Heart left ventricle (tissue), 16 donors: Measurements from ENCODE around the gene WIPI1. TPM values are rescaled to one million over a fixed set of nuclear protein-coding genes. Genes with fewer than 3 reads are reported as not detected.

ENCODE experiments used
- ATAC-seq, 4 donors: fragments of 200-7000 bp; cut with Tn5 transposase; one replicate each; pipeline ENCODE4 v1.9.1; 2020 to 2022; ENCODE audit warnings: moderate library complexity in 4 of 4, mild to moderate bottlenecking in 3 of 4, moderate number of reproducible peaks in 1 of 4
- DNase-seq, 5 donors: peaks; one replicate each; pipeline ENCODE4 v3.0.0-alpha.2; 2020
- H3K27ac ChIP-seq, 12 donors: fragments of 200-600 bp; sonication (generic) in 4 of 12; one replicate each; pipeline versions ENCODE4 v1.5.0 to v1.8.0; 2016 to 2022; ENCODE audit warnings: mild to moderate bottlenecking in 2 of 12
- H3K27me3 ChIP-seq, 9 donors: fragments of 200-600 bp; sonication (generic) in 2 of 9; one replicate each; pipeline versions ENCODE4 v1.5.1 to v1.8.0; 2016 to 2022; ENCODE audit warnings: mild to moderate bottlenecking in 3 of 9
- H3K36me3 ChIP-seq, 9 donors: fragments of 200-600 bp; sonication (generic) in 2 of 9; one replicate each; pipeline versions ENCODE4 v1.5.0 to v1.8.0; 2018 to 2022; ENCODE audit warnings: mild to moderate bottlenecking in 2 of 9
- H3K4me1 ChIP-seq, 12 donors: fragments of 200-600 bp; sonication (generic) in 4 of 12; one replicate each; pipeline versions ENCODE4 v1.5.0 to v1.8.0; 2016 to 2022; ENCODE audit warnings: mild to moderate bottlenecking in 3 of 12
- H3K4me3 ChIP-seq, 12 donors: fragments of 200-600 bp; sonication (generic) in 4 of 12; one replicate each; pipeline versions ENCODE4 v1.5.0 to v1.8.0; 2017 to 2022; ENCODE audit warnings: mild to moderate bottlenecking in 9 of 12, moderate library complexity in 4 of 12
- H3K9me3 ChIP-seq, 12 donors: fragments of 200-600 bp; sonication (generic) in 4 of 12; one replicate each; pipeline versions ENCODE4 v1.5.0 to v1.8.0; 2016 to 2022; ENCODE audit warnings: mild to moderate bottlenecking in 1 of 12
- POLR2A ChIP-seq, 2 donors: fragments of 450-650 bp; IDR thresholded peaks; one replicate each; pipeline ENCODE4 v1.6.1; 2017; ENCODE audit warnings: antibody characterized with exemption in 2 of 2, mild to moderate bottlenecking in 2 of 2, moderate library complexity in 2 of 2
- WGBS, 4 donors: extraction: QIAGEN DNeasy Blood & Tissue Kit in 2 of 4; methylation state at CpG; one replicate each; pipeline versions ENCODE4 v1.1.5 to v1.1.7; 2013 to 2018; 5-methylcytosine and 5-hydroxymethylcytosine counted together
- intact Hi-C, 10 donors: fragments of 100-400 bp; cut with DNase I; formaldehyde crosslinking; loops; one replicate each; pipeline versions ENCODE4 v1.11.1 to v1.14.2; 2022
- polyA plus RNA-seq, 2 donors: library from polyadenylated mRNA; stranded (reverse); fragments of 200-250 nt; gene quantifications; one replicate each; pipeline ENCODE4 v1.2.3, GENCODE V29; 2013
- total RNA-seq, 9 donors: library from RNA; depleted of rRNA in 2 of 9; stranded (reverse); fragments of >200 nt in 2 of 9; fragmentation: NEBNext Ultra II Directional in 3 of 9; extraction: Animal tissue kit (Norgen Biotek cat#: 25700) in 3 of 9; gene quantifications; one replicate each; pipeline versions ENCODE4 v1.1.0 to v1.2.4, GENCODE V29; 2016 to 2023
- TF ChIP-seq, protein P1 (sequence below), 12 donors: fragments of 200-600 bp; sonication (generic) in 4 of 12; IDR thresholded peaks; one replicate each; pipeline versions ENCODE4 v1.5.0 to v1.8.0; 2018 to 2022; ENCODE audit warnings: antibody characterized with exemption in 12 of 12, mild to moderate bottlenecking in 5 of 12
- donor health status: ischemic (EF 13 %, LVEDD 7.1; RV severe dilation, severe dysfunction).
- donor health status: healthy with polysubstance abuse.
- donor health status: DM: no; HTN: yes; CAD: no.
- donor health status: DM: no; HTN: no; CAD: no.
- donor health status: ischemic (EF 25% LVEDD 6.9; RV normal size, moderate dysfunction).
- donor health status: ischemic (EF 25% LVEDD 5.7; RV mildly dilated, moderate dysfunction).
- donor health status: healthy.
- donor health status: DM: yes; HTN: yes; CAD: no.
- donor health status: ischemic (EF 35%, LVEDD 5.7; RV mildly dilated, moderate dysfunction).
- donor health status: nonischemic (EF 11% LVEDD 7.7; RV severe dilation, severe dysfunction).
- donor health status: DM: yes; HTN: yes; CAD: no.
- donor health status: PGD.
- donor health status: ischemic (EF 29% LVEDD 5.4; RV normal size, mild dysfunction).
- donor health status: nonischemic (EF 23%, LVEDD 6.1; RV moderate dilation, normal function).

WIPI1 gene
- total and polyA plus RNA-seq, 11 donors: 57.1 to 145 (median 103) TPM

- Histone ChIP-seq H3K36me3 (peaks cover 0 to 72% (median 69%) of the 10 kb centered on the region in 9 donors), H3K27me3 (no peaks in the 10 kb centered on the region), H3K4me1 (peaks cover 0 to 57% (median 34%) of the 10 kb centered on the region in 12 donors), H3K27ac (peak overlapping the region in 1 of 12 donors; percentile 1), H3K9me3 (no peaks in the 10 kb centered on the region), H3K4me3 (no peak overlapping the region)
- TF ChIP-seq POLR2A (IDR thresholded peaks at IDR 0.05): no peak
- intact Hi-C loops: no loop called here
- DNase-seq (no peak), ATAC-seq (no peak)
- 93 to 97% (median 95%) methylated on average over 12 to 14 of the region's 14 CpGs for WGBS, 4 donors
These were observed 6.5 kb downstream of the WIPI1 start for GRCh38 chr17:68450801-68451200.

GRCh38 chr17:68450391-68450790 is 6.9 kb downstream of the WIPI1 start:
- DNase-seq (no peak), ATAC-seq (peak in 1 of 4 donors; percentile 8)
- intact Hi-C loops: no loop called here
- no peaks in the 10 kb centered on the region for H3K9me3 ChIP-seq
- no peaks in the 10 kb centered on the region for H3K27me3 ChIP-seq
- H3K4me3 ChIP-seq: no peak overlapping the region
- 84 to 92% (median 88%) methylated on average over 8 of the region's 8 CpGs for WGBS, 4 donors
- peak overlapping the region in 2 of 12 donors; percentile 1 to 14 for H3K27ac ChIP-seq
- peaks cover 0 to 56% (median 30%) of the 10 kb centered on the region in 12 donors for H3K4me1 ChIP-seq
- peaks cover 0 to 76% (median 73%) of the 10 kb centered on the region in 9 donors for H3K36me3 ChIP-seq
- TF ChIP-seq, protein P1, sequence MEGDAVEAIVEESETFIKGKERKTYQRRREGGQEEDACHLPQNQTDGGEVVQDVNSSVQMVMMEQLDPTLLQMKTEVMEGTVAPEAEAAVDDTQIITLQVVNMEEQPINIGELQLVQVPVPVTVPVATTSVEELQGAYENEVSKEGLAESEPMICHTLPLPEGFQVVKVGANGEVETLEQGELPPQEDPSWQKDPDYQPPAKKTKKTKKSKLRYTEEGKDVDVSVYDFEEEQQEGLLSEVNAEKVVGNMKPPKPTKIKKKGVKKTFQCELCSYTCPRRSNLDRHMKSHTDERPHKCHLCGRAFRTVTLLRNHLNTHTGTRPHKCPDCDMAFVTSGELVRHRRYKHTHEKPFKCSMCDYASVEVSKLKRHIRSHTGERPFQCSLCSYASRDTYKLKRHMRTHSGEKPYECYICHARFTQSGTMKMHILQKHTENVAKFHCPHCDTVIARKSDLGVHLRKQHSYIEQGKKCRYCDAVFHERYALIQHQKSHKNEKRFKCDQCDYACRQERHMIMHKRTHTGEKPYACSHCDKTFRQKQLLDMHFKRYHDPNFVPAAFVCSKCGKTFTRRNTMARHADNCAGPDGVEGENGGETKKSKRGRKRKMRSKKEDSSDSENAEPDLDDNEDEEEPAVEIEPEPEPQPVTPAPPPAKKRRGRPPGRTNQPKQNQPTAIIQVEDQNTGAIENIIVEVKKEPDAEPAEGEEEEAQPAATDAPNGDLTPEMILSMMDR (IDR thresholded peaks at IDR 0.05): no peak
- no peak for TF ChIP-seq POLR2A (IDR thresholded peaks at IDR 0.05)

GRCh38 chr17:68449021-68449739 is 8.1 kb downstream of the WIPI1 start:
- H3K4me1 ChIP-seq: peaks cover 0 to 50% (median 21%) of the 10 kb centered on the region in 12 donors
- H3K27me3 ChIP-seq: no peaks in the 10 kb centered on the region
- no peaks in the 10 kb centered on the region for H3K9me3 ChIP-seq
- ATAC-seq (no peak), DNase-seq (no peak)
- no peak overlapping the region for H3K4me3 ChIP-seq
- intact Hi-C loops: no loop called here
- 85 to 94% (median 91%) methylated on average over 13 of the region's 13 CpGs for WGBS, 4 donors
- no peak overlapping the region for H3K27ac ChIP-seq
- TF ChIP-seq, protein P1 (IDR thresholded peaks at IDR 0.05): no peak
- no peak for TF ChIP-seq POLR2A (IDR thresholded peaks at IDR 0.05)
- peaks cover 0 to 86% (median 83%) of the 10 kb centered on the region in 9 donors for H3K36me3 ChIP-seq

DNA sequence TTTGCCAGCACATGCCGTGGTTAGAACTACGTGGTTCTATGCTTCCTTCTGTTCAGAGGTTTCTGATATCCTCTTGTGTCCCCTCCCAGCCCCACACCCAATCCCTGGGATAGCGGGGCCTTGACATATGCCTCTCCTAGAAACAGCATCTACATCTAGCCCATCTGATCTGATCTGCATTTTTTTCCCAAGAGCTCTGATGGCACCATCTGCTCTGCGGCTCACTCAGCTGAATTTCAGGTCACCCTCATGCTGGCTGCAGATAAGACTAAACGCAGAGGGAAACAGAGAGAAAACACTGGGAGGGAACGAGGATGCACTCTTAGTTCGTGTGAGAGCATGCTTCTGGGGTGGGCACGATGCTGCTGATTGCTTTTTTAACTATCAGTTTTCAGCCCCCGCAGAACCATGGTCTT is 10.7 kb downstream of the WIPI1 start:
- Histone ChIP-seq H3K4me3 (no peak overlapping the region), H3K27me3 (no peaks in the 10 kb centered on the region), H3K4me1 (peaks cover 0 to 51% (median 19%) of the 10 kb centered on the region in 12 donors), H3K27ac (peak overlapping the region in 3 of 12 donors; percentile 4 to 79 (median 49)), H3K36me3 (peaks cover 0 to 98% (median 89%) of the 10 kb centered on the region in 9 donors), H3K9me3 (no peaks in the 10 kb centered on the region)
- no peak for ATAC-seq
- 73 to 80% (median 76%) methylated on average over 9 of the region's 9 CpGs for WGBS, 4 donors
- intact Hi-C loops: no loop called here
- no peak for DNase-seq
- TF ChIP-seq POLR2A (IDR thresholded peaks at IDR 0.05): no peak
- TF ChIP-seq, protein P1 (IDR thresholded peaks at IDR 0.05): no peak
